ENCODE measurements around the gene KRTAP12-3.

KRTAP12-3 gene

GRCh38 chr21:44639331-44639655, 18.4 kb upstream of the KRTAP12-3 start:
- no peaks in the 10 kb centered on the region for H4K20me1 ChIP-seq (ENCODE audit: insufficient read depth, low read length)
- H3K27me3 ChIP-seq (ENCODE audit: insufficient read depth, low read length, poor library complexity): no peaks in the 10 kb centered on the region
- H3K9me3 ChIP-seq (ENCODE audit: insufficient read depth, low read length, severe bottlenecking): peaks cover 8% of the 10 kb centered on the region
- H3K4me2 ChIP-seq (ENCODE audit: insufficient read depth, low read length): no peak overlapping the region
- no peak for ATAC-seq (ENCODE audit: insufficient read depth, low read depth)
- H3K27ac ChIP-seq (ENCODE audit: low read length): no peak overlapping the region
- no peaks in the 10 kb centered on the region for H3K4me1 ChIP-seq (ENCODE audit: insufficient read depth, low read length)
- TF ChIP-seq, protein P1, sequence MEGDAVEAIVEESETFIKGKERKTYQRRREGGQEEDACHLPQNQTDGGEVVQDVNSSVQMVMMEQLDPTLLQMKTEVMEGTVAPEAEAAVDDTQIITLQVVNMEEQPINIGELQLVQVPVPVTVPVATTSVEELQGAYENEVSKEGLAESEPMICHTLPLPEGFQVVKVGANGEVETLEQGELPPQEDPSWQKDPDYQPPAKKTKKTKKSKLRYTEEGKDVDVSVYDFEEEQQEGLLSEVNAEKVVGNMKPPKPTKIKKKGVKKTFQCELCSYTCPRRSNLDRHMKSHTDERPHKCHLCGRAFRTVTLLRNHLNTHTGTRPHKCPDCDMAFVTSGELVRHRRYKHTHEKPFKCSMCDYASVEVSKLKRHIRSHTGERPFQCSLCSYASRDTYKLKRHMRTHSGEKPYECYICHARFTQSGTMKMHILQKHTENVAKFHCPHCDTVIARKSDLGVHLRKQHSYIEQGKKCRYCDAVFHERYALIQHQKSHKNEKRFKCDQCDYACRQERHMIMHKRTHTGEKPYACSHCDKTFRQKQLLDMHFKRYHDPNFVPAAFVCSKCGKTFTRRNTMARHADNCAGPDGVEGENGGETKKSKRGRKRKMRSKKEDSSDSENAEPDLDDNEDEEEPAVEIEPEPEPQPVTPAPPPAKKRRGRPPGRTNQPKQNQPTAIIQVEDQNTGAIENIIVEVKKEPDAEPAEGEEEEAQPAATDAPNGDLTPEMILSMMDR (IDR thresholded peaks at IDR 0.05; ENCODE audit: borderline replicate concordance, extremely low read depth, low read length, poor library complexity, severe bottlenecking): no peak
- TF ChIP-seq EZH2 (IDR thresholded peaks at IDR 0.05; ENCODE audit: borderline replicate concordance, low read depth, low read length, severe bottlenecking): no peak
- H3K36me3 ChIP-seq (ENCODE audit: insufficient read depth, low read length): no peaks in the 10 kb centered on the region
- no peak overlapping the region for H3K4me3 ChIP-seq (ENCODE audit: low read depth in 1 of 2, low read length in 2 of 2)
- no peak overlapping the region for H3K9ac ChIP-seq (ENCODE audit: low read depth, low read length)
- DNase-seq: no peak
- H2AFZ ChIP-seq (ENCODE audit: low read depth, low read length): no peak overlapping the region
- no peaks in the 10 kb centered on the region for H3K79me2 ChIP-seq (ENCODE audit: insufficient read depth, low read length)

GRCh38 chr21:44640761-44641160, 17.0 kb upstream of the KRTAP12-3 start:
- Histone ChIP-seq H3K79me2 (ENCODE audit: insufficient read depth, low read length) (no peaks in the 10 kb centered on the region), H2AFZ (ENCODE audit: low read depth, low read length) (no peak overlapping the region), H3K36me3 (ENCODE audit: insufficient read depth, low read length) (no peaks in the 10 kb centered on the region), H3K9me3 (ENCODE audit: insufficient read depth, low read length, severe bottlenecking) (peaks cover 17% of the 10 kb centered on the region), H3K4me2 (ENCODE audit: insufficient read depth, low read length) (no peak overlapping the region), H3K9ac (ENCODE audit: low read depth, low read length) (no peak overlapping the region), H3K4me1 (ENCODE audit: insufficient read depth, low read length) (no peaks in the 10 kb centered on the region), H3K27me3 (ENCODE audit: insufficient read depth, low read length, poor library complexity) (no peaks in the 10 kb centered on the region), H4K20me1 (ENCODE audit: insufficient read depth, low read length) (no peaks in the 10 kb centered on the region), H3K4me3 (ENCODE audit: low read depth in 1 of 2, low read length in 2 of 2) (no peak overlapping the region), H3K27ac (ENCODE audit: low read length) (no peak overlapping the region)
- ATAC-seq (ENCODE audit: insufficient read depth, low read depth) (no peak), DNase-seq (no peak)
- TF ChIP-seq, protein P1 (IDR thresholded peaks at IDR 0.05; ENCODE audit: borderline replicate concordance, extremely low read depth, low read length, poor library complexity, severe bottlenecking): no peak
- no peak for TF ChIP-seq EZH2 (IDR thresholded peaks at IDR 0.05; ENCODE audit: borderline replicate concordance, low read depth, low read length, severe bottlenecking)

DNA sequence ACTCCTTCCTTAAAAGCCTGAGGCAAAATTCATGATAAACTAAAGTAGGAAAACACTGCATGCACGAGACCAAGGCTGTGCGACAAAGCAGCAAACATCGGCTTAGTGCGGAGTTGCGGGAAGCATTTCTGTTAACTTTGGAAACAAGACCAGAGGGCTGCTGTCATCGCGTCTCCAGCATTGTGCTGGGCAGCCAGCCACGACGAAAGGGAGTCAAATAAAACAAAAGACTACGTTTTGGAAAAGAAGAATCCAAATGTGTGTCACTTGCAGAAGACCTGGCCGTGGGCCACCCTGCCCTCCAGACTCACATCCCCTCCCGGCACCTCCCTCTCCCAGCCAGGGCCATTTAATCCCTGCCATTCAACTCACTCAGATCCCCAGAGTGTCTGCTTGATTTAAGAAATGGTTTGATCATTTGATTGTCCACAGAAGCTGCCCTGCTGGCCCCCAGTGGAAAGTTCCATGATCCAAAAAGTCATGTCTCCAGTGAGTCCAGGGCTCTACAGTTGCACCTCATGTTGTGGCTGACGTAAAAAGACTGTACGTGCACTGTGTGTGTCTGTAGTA, 13.9 kb upstream of the KRTAP12-3 start:
- no peaks in the 10 kb centered on the region for H3K27me3 ChIP-seq (ENCODE audit: insufficient read depth, low read length, poor library complexity)

More for the DNA sequence above, 13.9 kb upstream of the KRTAP12-3 start:
- Histone ChIP-seq H3K79me2 (ENCODE audit: insufficient read depth, low read length) (no peaks in the 10 kb centered on the region), H3K4me3 (ENCODE audit: low read depth in 1 of 2, low read length in 2 of 2) (no peak overlapping the region), H3K9me3 (ENCODE audit: insufficient read depth, low read length, severe bottlenecking) (peaks cover 17% of the 10 kb centered on the region), H3K4me2 (ENCODE audit: insufficient read depth, low read length) (no peak overlapping the region), H3K36me3 (ENCODE audit: insufficient read depth, low read length) (no peaks in the 10 kb centered on the region), H2AFZ (ENCODE audit: low read depth, low read length) (no peak overlapping the region), H3K27ac (ENCODE audit: low read length) (no peak overlapping the region), H4K20me1 (ENCODE audit: insufficient read depth, low read length) (no peaks in the 10 kb centered on the region), H3K4me1 (ENCODE audit: insufficient read depth, low read length) (no peaks in the 10 kb centered on the region), H3K9ac (ENCODE audit: low read depth, low read length) (no peak overlapping the region)
- no peak for ATAC-seq (ENCODE audit: insufficient read depth, low read depth)
- TF ChIP-seq EZH2 (IDR thresholded peaks at IDR 0.05; ENCODE audit: borderline replicate concordance, low read depth, low read length, severe bottlenecking): no peak
- TF ChIP-seq, protein P1 (IDR thresholded peaks at IDR 0.05; ENCODE audit: borderline replicate concordance, extremely low read depth, low read length, poor library complexity, severe bottlenecking): no peak
- DNase-seq: no peak

Data from DND-41 (cell line).